Measurements from ENCODE around the gene SHB. TPM values are rescaled to one million over a fixed set of nuclear protein-coding genes. Genes with fewer than 3 reads are reported as not detected.

The SHB gene
- total RNA-seq, 4 donors from 2014 or later: 12.3 to 22.9 (median 16.3) TPM

GRCh38 chr9:38032266-38033110 is 36.5 kb downstream of the SHB start:
- WGBS: 42% methylated on average over 11 of the region's 13 CpGs
- DNase-seq (ENCODE audit: low spot score in 2 of 2): no peak
- peak overlapping the region; percentile 67 for H3K27ac ChIP-seq
- H3K4me3 ChIP-seq: no peak overlapping the region
- no peaks in the 10 kb centered on the region for H3K9me3 ChIP-seq
- H3K4me1 ChIP-seq: peaks cover 50% of the 10 kb centered on the region
- TF ChIP-seq, protein P1, sequence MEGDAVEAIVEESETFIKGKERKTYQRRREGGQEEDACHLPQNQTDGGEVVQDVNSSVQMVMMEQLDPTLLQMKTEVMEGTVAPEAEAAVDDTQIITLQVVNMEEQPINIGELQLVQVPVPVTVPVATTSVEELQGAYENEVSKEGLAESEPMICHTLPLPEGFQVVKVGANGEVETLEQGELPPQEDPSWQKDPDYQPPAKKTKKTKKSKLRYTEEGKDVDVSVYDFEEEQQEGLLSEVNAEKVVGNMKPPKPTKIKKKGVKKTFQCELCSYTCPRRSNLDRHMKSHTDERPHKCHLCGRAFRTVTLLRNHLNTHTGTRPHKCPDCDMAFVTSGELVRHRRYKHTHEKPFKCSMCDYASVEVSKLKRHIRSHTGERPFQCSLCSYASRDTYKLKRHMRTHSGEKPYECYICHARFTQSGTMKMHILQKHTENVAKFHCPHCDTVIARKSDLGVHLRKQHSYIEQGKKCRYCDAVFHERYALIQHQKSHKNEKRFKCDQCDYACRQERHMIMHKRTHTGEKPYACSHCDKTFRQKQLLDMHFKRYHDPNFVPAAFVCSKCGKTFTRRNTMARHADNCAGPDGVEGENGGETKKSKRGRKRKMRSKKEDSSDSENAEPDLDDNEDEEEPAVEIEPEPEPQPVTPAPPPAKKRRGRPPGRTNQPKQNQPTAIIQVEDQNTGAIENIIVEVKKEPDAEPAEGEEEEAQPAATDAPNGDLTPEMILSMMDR (IDR thresholded peaks at IDR 0.05): no peak
- peak in 1 of 3 donors; percentile 7 for TF ChIP-seq POLR2AphosphoS5 (IDR thresholded peaks at IDR 0.05)
- no peaks in the 10 kb centered on the region for H3K36me3 ChIP-seq
- H3K27me3 ChIP-seq: no peaks in the 10 kb centered on the region

- Histone ChIP-seq H3K9me3 (no peaks in the 10 kb centered on the region), H3K4me3 (no peak overlapping the region), H3K36me3 (no peaks in the 10 kb centered on the region), H3K4me1 (peaks cover 58% of the 10 kb centered on the region), H3K27ac (peak overlapping the region; percentile 67), H3K27me3 (no peaks in the 10 kb centered on the region)
- WGBS: 60% methylated on average over 4 of the region's 4 CpGs
- TF ChIP-seq EP300 (IDR thresholded peaks at IDR 0.05) (no peak), POLR2AphosphoS5 (IDR thresholded peaks at IDR 0.05) (no peak), POLR2A (IDR thresholded peaks at IDR 0.05) (no peak)
- TF ChIP-seq, protein P1 (IDR thresholded peaks at IDR 0.05): no peak
- no peak for DNase-seq (ENCODE audit: low spot score in 2 of 2)
Observed at GRCh38 chr9:38031594-38031993, 37.4 kb downstream of the SHB start.

DNA sequence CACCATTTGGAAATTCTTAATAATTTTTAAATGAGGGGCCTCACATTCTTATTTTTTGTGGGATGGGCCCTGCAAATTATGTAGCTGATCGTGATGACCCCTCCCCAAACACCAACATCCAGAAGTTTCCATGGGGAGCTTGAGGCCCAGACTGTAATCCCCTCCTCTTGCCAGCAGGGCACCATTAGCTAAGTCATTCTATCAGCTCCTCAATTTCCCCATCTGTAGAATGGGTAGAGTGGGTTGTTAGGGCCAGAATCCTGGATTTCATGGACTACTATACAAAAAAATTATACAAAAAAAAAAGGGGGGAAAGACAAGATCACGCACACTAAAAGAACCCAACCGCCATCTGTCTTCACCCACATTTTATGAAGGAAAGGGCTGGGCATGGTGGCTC is 38.4 kb downstream of the SHB start:
- Histone ChIP-seq H3K9me3 (no peaks in the 10 kb centered on the region), H3K27ac (no peak overlapping the region), H3K4me3 (no peak overlapping the region), H3K4me1 (peaks cover 58% of the 10 kb centered on the region), H3K36me3 (no peaks in the 10 kb centered on the region), H3K27me3 (no peaks in the 10 kb centered on the region)
- 94% methylated on average over 3 of the region's 3 CpGs for WGBS
- DNase-seq (ENCODE audit: low spot score in 2 of 2): no peak
- TF ChIP-seq POLR2A (IDR thresholded peaks at IDR 0.05): no peak

DNA sequence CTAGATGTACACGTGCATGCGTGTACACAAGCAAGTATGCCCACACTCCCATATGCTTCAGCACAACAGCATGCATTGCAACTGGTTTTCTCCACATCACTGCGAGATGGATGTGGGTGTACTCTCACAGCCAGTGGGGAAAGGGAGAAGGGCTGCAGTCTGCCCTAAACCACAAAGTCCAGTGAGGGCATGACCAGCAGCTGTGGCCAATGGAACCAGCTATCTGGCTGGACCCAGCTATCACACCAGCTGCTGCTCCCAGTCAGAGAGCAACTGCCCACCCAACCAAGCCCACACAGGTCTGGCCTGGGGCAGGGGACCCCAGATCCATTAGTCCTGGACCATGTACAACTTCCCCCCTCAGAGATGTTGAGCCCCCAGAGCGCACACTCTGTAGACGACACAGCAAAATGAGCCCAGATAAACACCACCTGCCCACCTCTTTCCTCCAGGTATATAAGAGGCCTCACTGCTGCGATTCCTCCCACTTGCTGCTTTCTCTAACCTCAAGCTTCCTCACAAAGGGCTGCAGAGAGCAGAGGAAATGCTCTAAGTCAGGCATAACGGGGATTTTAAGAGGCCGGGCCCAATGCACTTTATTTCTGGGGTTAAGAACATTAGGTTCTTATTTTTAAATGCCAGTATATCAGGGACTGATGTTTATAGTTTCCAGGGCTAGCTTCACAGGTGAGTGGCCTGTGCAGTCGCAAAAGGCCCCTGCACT is 39.0 kb downstream of the SHB start:
- H3K4me1 ChIP-seq: peaks cover 61% of the 10 kb centered on the region
- H3K36me3 ChIP-seq: no peaks in the 10 kb centered on the region
- H3K27ac ChIP-seq: no peak overlapping the region
- H3K4me3 ChIP-seq: no peak overlapping the region
- WGBS: 86% methylated on average over 8 of the region's 9 CpGs
- TF ChIP-seq EP300 (IDR thresholded peaks at IDR 0.05): no peak
- no peak for TF ChIP-seq POLR2AphosphoS5 (IDR thresholded peaks at IDR 0.05)
- TF ChIP-seq, protein P1 (IDR thresholded peaks at IDR 0.05): no peak
- no peak for TF ChIP-seq POLR2A (IDR thresholded peaks at IDR 0.05)
- no peak for DNase-seq (ENCODE audit: low spot score in 2 of 2)
- no peaks in the 10 kb centered on the region for H3K9me3 ChIP-seq
- no peaks in the 10 kb centered on the region for H3K27me3 ChIP-seq

GRCh38 chr9:38027714-38028113 is 41.3 kb downstream of the SHB start:
- no peak overlapping the region for H3K4me3 ChIP-seq
- H3K27ac ChIP-seq: no peak overlapping the region
- no peaks in the 10 kb centered on the region for H3K27me3 ChIP-seq
- 80% methylated on average over 1 of the region's 6 CpGs for WGBS
- no peaks in the 10 kb centered on the region for H3K36me3 ChIP-seq
- H3K4me1 ChIP-seq: peaks cover 69% of the 10 kb centered on the region
- TF ChIP-seq POLR2AphosphoS5 (IDR thresholded peaks at IDR 0.05) (no peak), POLR2A (IDR thresholded peaks at IDR 0.05) (no peak), EP300 (IDR thresholded peaks at IDR 0.05) (no peak)
- TF ChIP-seq, protein P1 (IDR thresholded peaks at IDR 0.05): no peak
- no peaks in the 10 kb centered on the region for H3K9me3 ChIP-seq
- DNase-seq (ENCODE audit: low spot score in 2 of 2): no peak
